Gastroesophageal sphincter (tissue), 3 donors: Measurements from ENCODE around the gene INTS7.

ENCODE experiments used
- CTCF ChIP-seq, 4 experiments: fragments of 200-600 bp in 2 of 4; fragments of 450-650 bp in 2 of 4; sonication (generic) in 1 of 4; IDR thresholded peaks; one replicate each; pipeline ENCODE4 v1.5.1; 2017 to 2019; ENCODE audit warnings: antibody characterized with exemption in 4 of 4, mild to moderate bottlenecking in 2 of 4, moderate library complexity in 2 of 4
- EP300 ChIP-seq: sonication (generic); formaldehyde crosslinking; IDR thresholded peaks from one replicate; pipeline ENCODE4 v1.6.1; 2017; ENCODE audit warnings: antibody characterized with exemption, mild to moderate bottlenecking
- POLR2A ChIP-seq, 2 donors: fragments of 450-650 bp; IDR thresholded peaks; one replicate each; pipeline ENCODE4 v1.6.1; 2017; ENCODE audit warnings: antibody characterized with exemption in 2 of 2, mild to moderate bottlenecking in 2 of 2, moderate library complexity in 1 of 2

GRCh38 chr1:211947396-211948295 lies 87.7 kb downstream of the INTS7 start:
- TF ChIP-seq CTCF (IDR thresholded peaks at IDR 0.05) = no peak
- TF ChIP-seq POLR2A (IDR thresholded peaks at IDR 0.05) = no peak
- no peak for TF ChIP-seq EP300
